Brain microvascular endothelial cell (primary cell): ENCODE data around the gene POMGNT2.

ENCODE experiments used
- DNase-seq: peaks from one replicate; pipeline ENCODE4 v3.0.0-alpha.2; 2020
- H3K27ac ChIP-seq: fragments of 250-450 bp; sonication (Bioruptor Pico); 2 replicates; pipeline ENCODE4 v1.5.1; 2020; ENCODE audit warnings: mild to moderate bottlenecking, moderate library complexity
- H3K27me3 ChIP-seq: fragments of 250-450 bp; sonication (Bioruptor Pico); replicated peaks from 2 replicates; pipeline ENCODE4 v1.5.1; 2020; ENCODE audit warnings: mild to moderate bottlenecking
- H3K36me3 ChIP-seq: fragments of 250-450 bp; sonication (Bioruptor Pico); replicated peaks from 2 replicates; pipeline ENCODE4 v1.5.1; 2020; ENCODE audit warnings: mild to moderate bottlenecking
- H3K4me3 ChIP-seq: 2 replicates; pipeline ENCODE4 v1.5.1; 2011; ENCODE audit warnings: low read depth, mild to moderate bottlenecking, control low read depth, low read length, moderate library complexity
- in situ Hi-C: cut with HindIII; loops from 2 replicates; pipeline ENCODE4 v1.10.0; 2017; ENCODE audit warnings: low sequenced_read_pairs, low pct_ligation_motif_present
- TF ChIP-seq, protein P1 (sequence below): IDR thresholded peaks from 2 replicates; pipeline ENCODE4 v1.5.1; 2011; ENCODE audit warnings: low read depth, mild to moderate bottlenecking, moderate library complexity, low read length, control low read depth, inconsistent platforms; ENCODE audit errors: missing control alignments

Gene POMGNT2

DNA sequence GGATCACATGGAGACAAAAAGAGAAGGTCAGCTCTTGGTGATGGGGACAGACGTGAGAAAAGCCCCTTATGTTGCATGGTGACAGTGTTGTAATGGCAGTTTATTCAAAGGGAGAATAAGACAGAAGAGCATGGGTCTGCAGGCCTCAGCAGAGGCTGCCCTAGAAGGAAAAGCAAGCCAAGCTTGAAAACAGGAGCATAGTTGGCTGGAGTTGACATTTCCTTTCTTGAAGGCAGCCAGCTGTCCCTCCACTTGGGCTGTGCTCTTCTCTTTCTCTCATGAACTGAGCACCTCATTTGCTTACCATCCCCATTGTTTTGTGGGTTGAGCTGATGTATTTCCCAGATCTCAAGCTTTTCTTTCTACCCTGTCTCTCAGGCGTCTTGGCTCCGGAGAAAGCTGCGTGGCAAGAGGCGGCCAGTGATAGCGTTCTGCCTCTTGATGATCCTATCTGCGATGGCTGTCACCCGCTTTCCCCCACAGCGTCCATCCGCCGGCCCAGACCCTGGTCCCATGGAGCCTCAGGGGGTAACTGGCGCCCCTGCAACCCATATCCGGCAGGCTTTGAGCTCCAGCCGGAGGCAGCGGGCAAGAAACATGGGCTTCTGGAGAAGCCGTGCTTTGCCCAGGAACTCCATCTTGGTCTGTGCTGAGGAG is 73.9 kb downstream of the POMGNT2 start:
- DNase-seq = no peak
- TF ChIP-seq, protein P1, sequence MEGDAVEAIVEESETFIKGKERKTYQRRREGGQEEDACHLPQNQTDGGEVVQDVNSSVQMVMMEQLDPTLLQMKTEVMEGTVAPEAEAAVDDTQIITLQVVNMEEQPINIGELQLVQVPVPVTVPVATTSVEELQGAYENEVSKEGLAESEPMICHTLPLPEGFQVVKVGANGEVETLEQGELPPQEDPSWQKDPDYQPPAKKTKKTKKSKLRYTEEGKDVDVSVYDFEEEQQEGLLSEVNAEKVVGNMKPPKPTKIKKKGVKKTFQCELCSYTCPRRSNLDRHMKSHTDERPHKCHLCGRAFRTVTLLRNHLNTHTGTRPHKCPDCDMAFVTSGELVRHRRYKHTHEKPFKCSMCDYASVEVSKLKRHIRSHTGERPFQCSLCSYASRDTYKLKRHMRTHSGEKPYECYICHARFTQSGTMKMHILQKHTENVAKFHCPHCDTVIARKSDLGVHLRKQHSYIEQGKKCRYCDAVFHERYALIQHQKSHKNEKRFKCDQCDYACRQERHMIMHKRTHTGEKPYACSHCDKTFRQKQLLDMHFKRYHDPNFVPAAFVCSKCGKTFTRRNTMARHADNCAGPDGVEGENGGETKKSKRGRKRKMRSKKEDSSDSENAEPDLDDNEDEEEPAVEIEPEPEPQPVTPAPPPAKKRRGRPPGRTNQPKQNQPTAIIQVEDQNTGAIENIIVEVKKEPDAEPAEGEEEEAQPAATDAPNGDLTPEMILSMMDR = no peak
- in situ Hi-C loops = no loop called here
- H3K27me3 ChIP-seq = no peaks in the 10 kb centered on the region
- no peak overlapping the region for H3K27ac ChIP-seq
- H3K36me3 ChIP-seq = no peaks in the 10 kb centered on the region
- no peak overlapping the region for H3K4me3 ChIP-seq

DNA sequence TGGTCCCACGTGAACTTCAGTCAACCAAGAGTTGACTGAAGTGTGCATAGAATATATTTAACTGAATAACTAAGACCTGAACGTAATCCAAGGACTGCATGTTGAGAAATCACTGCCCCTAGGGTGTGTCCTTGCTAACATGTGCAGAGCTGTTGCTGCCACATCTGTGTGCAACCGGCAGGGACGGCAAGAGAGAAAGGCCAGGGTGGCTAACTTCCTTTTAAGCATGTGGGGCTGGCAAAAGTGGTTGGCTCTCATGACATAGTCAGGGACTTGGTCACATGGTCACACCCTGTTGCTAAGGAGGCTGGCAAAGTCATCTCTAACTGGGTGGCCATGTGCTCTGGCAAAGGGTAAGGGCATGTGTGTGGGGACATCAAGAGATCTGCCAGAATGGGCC is 74.4 kb downstream of the POMGNT2 start:
- Histone ChIP-seq H3K4me3 (no peak overlapping the region), H3K27ac (no peak overlapping the region), H3K36me3 (no peaks in the 10 kb centered on the region), H3K27me3 (no peaks in the 10 kb centered on the region)
- TF ChIP-seq, protein P1 = no peak
- DNase-seq = no peak
- in situ Hi-C loops = no loop called here

DNA sequence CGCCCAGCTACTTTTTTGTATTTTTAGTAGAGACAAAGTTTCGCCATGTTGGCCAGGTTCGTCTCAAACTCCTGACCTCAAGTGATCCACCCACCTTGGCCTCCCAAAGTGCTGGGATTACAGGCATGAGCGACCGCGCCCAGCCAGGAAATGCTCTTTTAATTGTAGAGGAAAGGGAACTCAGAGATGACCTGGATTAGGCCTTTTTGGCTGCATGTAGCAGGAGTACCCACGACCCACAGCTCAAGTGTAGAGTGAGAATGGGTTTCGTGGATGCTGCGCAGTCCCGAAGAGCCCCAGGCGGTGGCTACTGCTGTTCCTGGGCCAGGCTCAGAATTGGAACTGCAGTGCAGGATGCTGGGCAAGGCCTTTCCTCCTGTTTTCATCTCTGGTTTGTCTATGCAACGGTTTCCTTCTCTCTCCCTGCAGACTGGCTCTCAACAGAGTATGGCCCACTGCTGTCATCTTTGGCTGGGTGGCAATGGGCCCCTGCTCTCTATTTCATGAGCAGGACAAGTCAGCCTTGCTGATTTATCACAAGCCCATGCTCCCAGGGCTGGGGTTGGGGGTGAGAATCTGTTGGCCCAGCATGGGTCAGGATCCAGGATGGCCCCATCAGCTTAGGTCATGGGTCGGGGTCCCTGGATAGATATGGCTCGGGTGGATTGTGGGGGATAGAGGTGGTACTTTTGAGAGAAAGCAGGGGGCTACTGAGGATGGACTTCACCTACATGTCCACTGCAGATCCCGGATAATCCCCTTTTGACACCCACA is 75.5 kb downstream of the POMGNT2 start:
- H3K4me3 ChIP-seq = no peak overlapping the region
- H3K27me3 ChIP-seq = no peaks in the 10 kb centered on the region
- in situ Hi-C loops = no loop called here
- TF ChIP-seq, protein P1 = no peak
- H3K36me3 ChIP-seq = no peaks in the 10 kb centered on the region
- DNase-seq = no peak
- no peak overlapping the region for H3K27ac ChIP-seq
